Adrenal gland (tissue), 5 donors: ENCODE results near the gene HOXA6.

ENCODE experiments used
- POLR2A ChIP-seq, 2 donors: fragments of 450-650 bp; IDR thresholded peaks; one replicate each; pipeline ENCODE4 v1.6.1; 2017; ENCODE audit warnings: antibody characterized with exemption in 2 of 2, mild to moderate bottlenecking in 2 of 2, moderate library complexity in 1 of 2
- TF ChIP-seq, protein P1 (sequence below), 6 experiments: fragments of 450-650 bp in 4 of 6; fragments of 200-600 bp in 2 of 6; sonication (generic) in 1 of 6; IDR thresholded peaks; 1 replicate in 5 of 6; 2 replicates in 1 of 6; pipeline versions ENCODE4 v1.5.1 to v1.8.0; 2016 to 2021; ENCODE audit warnings: antibody characterized with exemption in 6 of 6, mild to moderate bottlenecking in 2 of 6, moderate library complexity in 1 of 6
- donor health status: DM: no; HTN: no; CAD: no.

DNA sequence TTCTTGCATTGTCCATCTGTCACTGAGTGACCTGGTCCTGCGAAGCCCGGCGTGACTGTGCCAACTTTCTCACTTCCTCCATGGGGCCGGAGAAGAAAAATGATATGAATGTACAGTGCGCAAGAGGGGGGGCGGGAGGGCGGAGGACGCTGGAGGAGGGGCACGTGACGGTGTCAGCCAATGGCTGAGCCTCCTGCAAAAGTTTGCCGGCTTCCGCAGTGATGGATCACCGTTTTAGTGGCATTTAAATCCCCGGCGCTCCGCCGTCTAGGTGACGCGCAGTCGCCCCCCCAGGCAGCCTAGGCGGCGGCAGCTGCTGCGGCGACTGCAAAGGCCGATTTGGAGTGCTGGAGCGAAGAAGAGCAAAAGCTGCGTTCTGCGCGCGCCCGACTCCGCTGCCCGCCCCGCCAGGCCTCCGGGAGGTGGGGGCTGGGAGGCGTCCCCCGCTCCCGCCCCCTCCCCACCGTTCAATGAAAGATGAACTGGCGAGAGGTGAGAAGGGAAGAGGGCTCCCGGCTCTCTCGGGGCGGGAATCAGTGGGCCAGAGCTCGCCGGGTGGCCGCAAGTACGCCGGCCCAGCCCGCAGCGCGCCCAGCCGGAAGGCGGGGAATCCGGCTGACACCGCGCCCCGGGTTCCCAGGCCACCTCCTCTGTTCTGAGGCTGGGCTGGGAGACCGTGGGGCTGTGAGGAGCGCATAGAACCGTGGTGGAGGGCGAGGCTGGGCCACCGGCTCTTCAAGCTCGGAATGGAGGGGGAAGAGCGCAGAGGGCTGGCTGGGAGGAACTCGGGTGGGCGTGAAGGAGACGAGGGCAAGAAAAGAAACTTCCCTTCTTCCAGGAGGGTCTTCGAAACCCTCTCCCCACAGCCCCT lies 51.4 kb downstream of the HOXA6 start, which contains the start of gene HOXA1:
- TF ChIP-seq, protein P1, sequence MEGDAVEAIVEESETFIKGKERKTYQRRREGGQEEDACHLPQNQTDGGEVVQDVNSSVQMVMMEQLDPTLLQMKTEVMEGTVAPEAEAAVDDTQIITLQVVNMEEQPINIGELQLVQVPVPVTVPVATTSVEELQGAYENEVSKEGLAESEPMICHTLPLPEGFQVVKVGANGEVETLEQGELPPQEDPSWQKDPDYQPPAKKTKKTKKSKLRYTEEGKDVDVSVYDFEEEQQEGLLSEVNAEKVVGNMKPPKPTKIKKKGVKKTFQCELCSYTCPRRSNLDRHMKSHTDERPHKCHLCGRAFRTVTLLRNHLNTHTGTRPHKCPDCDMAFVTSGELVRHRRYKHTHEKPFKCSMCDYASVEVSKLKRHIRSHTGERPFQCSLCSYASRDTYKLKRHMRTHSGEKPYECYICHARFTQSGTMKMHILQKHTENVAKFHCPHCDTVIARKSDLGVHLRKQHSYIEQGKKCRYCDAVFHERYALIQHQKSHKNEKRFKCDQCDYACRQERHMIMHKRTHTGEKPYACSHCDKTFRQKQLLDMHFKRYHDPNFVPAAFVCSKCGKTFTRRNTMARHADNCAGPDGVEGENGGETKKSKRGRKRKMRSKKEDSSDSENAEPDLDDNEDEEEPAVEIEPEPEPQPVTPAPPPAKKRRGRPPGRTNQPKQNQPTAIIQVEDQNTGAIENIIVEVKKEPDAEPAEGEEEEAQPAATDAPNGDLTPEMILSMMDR (IDR thresholded peaks at IDR 0.05), result no peak
- peak; percentile 57 to 82 for TF ChIP-seq POLR2A (IDR thresholded peaks at IDR 0.05)
